Esophagus squamous epithelium (tissue), 5 donors: Measurements from ENCODE around the gene TBX2. TPM values are rescaled to one million over a fixed set of nuclear protein-coding genes. Genes with fewer than 3 reads are reported as not detected.

ENCODE experiments used
- DNase-seq: peaks from one replicate; lab custom pipeline; 2025; lab: John Stamatoyannopoulos, UW
- H3K27ac ChIP-seq, 4 donors: fragments of 200-600 bp; sonication (generic); one replicate each; pipeline ENCODE4 v1.5.1; 2016 to 2019; ENCODE audit warnings: mild to moderate bottlenecking in 1 of 4
- H3K27me3 ChIP-seq, 4 donors: fragments of 200-600 bp; sonication (generic); 1 replicate in 3 of 4; 2 replicates in 1 of 4; pipeline versions ENCODE4 v1.5.1 to v1.6.0; 2017 to 2021; ENCODE audit warnings: antibody characterized with exemption in 1 of 4
- H3K36me3 ChIP-seq, 3 donors: fragments of 200-600 bp; sonication (generic); one replicate each; pipeline ENCODE4 v1.5.1; 2016 to 2019
- H3K4me1 ChIP-seq, 3 donors: fragments of 200-600 bp; sonication (generic); one replicate each; pipeline ENCODE4 v1.5.1; 2017 to 2019
- H3K4me3 ChIP-seq, 4 donors: fragments of 200-600 bp; sonication (generic); 1 replicate in 3 of 4; 2 replicates in 1 of 4; pipeline ENCODE4 v1.5.1; 2016 to 2019; ENCODE audit warnings: mild to moderate bottlenecking in 2 of 4, moderate library complexity in 1 of 4
- H3K9me3 ChIP-seq, 3 donors: fragments of 200-600 bp; sonication (generic); one replicate each; pipeline ENCODE4 v1.5.1; 2016 to 2019
- POLR2A ChIP-seq, 4 donors: fragments of 450-650 bp; IDR thresholded peaks; one replicate each; pipeline ENCODE4 v1.6.1; 2017; ENCODE audit warnings: antibody characterized with exemption in 4 of 4, mild to moderate bottlenecking in 4 of 4, moderate library complexity in 3 of 4
- WGBS, 2 donors: methylation state at CpG; one replicate each; pipeline ENCODE4 v1.1.5; 2018; 5-methylcytosine and 5-hydroxymethylcytosine counted together
- intact Hi-C: fragments of 100-400 bp; cut with DNase I; formaldehyde crosslinking; loops from one replicate; pipeline ENCODE4 v1.15.0; 2022
- total RNA-seq, 4 donors: library from RNA; depleted of rRNA; stranded (reverse); fragments of >200 nt; gene quantifications; one replicate each; pipeline ENCODE4 v1.1.0, GENCODE V29; 2016
- TF ChIP-seq, protein P1 (sequence below), 6 experiments: fragments of 450-650 bp in 4 of 6; fragments of 200-600 bp in 2 of 6; sonication (generic) in 2 of 6; IDR thresholded peaks; one replicate each; pipeline ENCODE4 v1.5.1; 2016 to 2019; ENCODE audit warnings: antibody characterized with exemption in 6 of 6, mild to moderate bottlenecking in 4 of 6, moderate library complexity in 4 of 6
- donor health status: DM: yes; HTN: yes; CAD: no.

TBX2 gene
- total RNA-seq, 4 donors from 2014 or later, result 2.2 to 13.4 (median 4.2) TPM

GRCh38 chr17:61406971-61407911, 7.6 kb downstream of the TBX2 start:
- DNase-seq, result no peak
- no peak for TF ChIP-seq POLR2A (IDR thresholded peaks at IDR 0.05)
- TF ChIP-seq, protein P1, sequence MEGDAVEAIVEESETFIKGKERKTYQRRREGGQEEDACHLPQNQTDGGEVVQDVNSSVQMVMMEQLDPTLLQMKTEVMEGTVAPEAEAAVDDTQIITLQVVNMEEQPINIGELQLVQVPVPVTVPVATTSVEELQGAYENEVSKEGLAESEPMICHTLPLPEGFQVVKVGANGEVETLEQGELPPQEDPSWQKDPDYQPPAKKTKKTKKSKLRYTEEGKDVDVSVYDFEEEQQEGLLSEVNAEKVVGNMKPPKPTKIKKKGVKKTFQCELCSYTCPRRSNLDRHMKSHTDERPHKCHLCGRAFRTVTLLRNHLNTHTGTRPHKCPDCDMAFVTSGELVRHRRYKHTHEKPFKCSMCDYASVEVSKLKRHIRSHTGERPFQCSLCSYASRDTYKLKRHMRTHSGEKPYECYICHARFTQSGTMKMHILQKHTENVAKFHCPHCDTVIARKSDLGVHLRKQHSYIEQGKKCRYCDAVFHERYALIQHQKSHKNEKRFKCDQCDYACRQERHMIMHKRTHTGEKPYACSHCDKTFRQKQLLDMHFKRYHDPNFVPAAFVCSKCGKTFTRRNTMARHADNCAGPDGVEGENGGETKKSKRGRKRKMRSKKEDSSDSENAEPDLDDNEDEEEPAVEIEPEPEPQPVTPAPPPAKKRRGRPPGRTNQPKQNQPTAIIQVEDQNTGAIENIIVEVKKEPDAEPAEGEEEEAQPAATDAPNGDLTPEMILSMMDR (IDR thresholded peaks at IDR 0.05), result no peak
- Histone ChIP-seq H3K4me3 (peak overlapping the region in 1 of 4 donors; percentile 75), H3K27ac (peak overlapping the region; percentile 82 to 91 (median 84)), H3K36me3 (peaks cover 0 to 14% (median 0%) of the 10 kb centered on the region in 3 donors), H3K27me3 (peaks cover 5 to 100% (median 22%) of the 10 kb centered on the region in 4 donors), H3K4me1 (peaks cover 40 to 96% (median 41%) of the 10 kb centered on the region in 3 donors), H3K9me3 (no peaks in the 10 kb centered on the region)
- intact Hi-C loops, result no loop called here
- 20 to 88% methylated on average over 2 to 4 of the region's 8 CpGs for WGBS, 2 donors

DNA sequence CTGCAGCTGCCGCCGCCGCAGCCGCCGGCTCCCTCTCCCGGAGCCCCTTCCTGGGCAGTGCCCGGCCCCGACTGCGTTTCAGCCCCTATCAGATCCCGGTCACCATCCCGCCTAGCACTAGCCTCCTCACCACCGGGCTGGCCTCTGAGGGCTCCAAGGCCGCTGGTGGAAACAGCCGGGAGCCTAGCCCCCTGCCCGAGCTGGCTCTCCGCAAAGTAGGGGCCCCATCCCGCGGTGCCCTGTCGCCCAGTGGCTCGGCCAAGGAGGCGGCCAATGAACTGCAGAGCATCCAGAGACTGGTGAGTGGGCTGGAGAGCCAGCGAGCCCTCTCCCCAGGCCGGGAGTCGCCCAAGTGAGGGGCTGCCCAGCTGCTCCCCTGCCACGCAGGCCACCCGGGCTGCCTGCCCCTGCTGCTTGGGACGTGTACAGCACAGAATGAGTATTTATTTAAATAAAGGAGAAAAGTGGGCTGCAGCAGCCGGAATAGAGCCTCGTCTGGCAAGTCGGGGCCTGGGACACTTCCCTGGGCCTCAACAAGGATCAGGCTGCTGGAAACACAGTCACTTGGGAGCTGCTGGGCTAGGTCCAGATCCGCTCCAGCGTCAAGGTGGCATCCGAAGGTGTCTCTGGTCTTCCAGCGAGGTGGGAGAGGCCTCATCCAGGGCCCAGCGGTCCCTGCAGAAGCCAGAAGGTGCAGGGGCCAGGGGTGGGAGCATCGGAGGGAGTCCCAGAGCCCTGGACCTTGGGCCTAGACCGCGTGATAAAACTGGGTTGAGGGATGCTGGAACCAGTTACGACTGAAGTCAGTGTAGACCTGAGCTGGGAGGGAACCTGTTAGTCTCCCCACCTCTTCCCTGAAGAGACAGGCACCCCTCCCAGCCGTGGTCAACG, 8.8 kb downstream of the TBX2 start:
- 52 to 65% methylated on average over 8 to 15 of the region's 41 CpGs for WGBS, 2 donors
- H3K4me3 ChIP-seq, result peak overlapping the region in 3 of 4 donors; percentile 69 to 75 (median 70)
- no peaks in the 10 kb centered on the region for H3K9me3 ChIP-seq
- H3K27me3 ChIP-seq, result peaks cover 4 to 100% (median 13%) of the 10 kb centered on the region in 4 donors
- DNase-seq, result no peak
- H3K27ac ChIP-seq, result peak overlapping the region; percentile 82 to 91 (median 84)
- intact Hi-C loops, result no loop called here
- H3K4me1 ChIP-seq, result peaks cover 37 to 97% (median 47%) of the 10 kb centered on the region in 3 donors
- TF ChIP-seq POLR2A (IDR thresholded peaks at IDR 0.05), result no peak
- TF ChIP-seq, protein P1 (IDR thresholded peaks at IDR 0.05), result no peak
- peaks cover 0 to 14% (median 0%) of the 10 kb centered on the region in 3 donors for H3K36me3 ChIP-seq

DNA sequence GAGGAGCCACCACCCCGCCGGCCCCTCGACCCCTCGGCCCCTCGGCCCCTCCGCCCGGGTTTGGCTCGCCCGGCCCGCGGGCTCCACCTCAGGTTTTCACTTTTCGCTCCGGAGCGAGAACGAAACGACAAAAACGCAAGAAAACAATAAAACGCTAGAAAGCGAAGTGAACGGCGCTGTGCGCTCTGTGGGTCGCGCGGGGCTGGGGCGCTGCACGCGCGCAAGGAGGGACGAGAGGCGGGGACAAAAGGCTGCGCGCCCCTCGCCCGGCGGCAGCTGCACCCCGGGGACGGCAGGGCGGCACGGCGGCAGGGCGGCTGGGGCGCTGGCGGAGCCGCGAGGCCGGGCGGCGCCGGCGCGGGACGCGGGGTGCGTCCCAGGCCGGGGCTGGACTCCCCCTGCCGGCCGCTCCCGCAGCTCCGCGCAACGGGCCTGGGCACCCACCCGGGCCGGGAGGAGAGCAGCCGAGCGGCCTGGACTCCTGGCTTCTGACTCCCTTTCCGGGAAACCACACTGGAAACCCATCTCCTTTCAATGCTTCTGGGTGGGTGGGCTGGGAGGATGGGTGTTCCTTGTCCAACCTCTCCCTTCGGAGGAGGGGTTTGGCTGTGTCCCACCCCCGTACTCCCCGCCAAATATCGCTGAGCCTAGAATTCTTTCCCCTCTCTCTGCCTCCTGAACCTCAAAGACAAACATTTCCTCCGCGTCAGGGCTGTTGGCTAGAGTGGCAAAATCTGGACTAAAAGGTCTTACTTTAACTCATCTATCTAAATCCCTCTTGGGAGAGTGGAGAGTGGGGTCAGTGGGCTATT, 9.9 kb downstream of the TBX2 start:
- Histone ChIP-seq H3K4me1 (peaks cover 36 to 97% (median 38%) of the 10 kb centered on the region in 3 donors), H3K36me3 (peaks cover 0 to 13% (median 0%) of the 10 kb centered on the region in 3 donors), H3K4me3 (peak overlapping the region; percentile 37 to 75 (median 70)), H3K27me3 (peaks cover 0 to 100% (median 10%) of the 10 kb centered on the region in 4 donors), H3K27ac (peak overlapping the region; percentile 82 to 92 (median 90)), H3K9me3 (no peaks in the 10 kb centered on the region)
- TF ChIP-seq POLR2A (IDR thresholded peaks at IDR 0.05), result no peak
- TF ChIP-seq, protein P1 (IDR thresholded peaks at IDR 0.05), result peak in 5 of 6 experiments; percentile 32 to 63 (median 43)
- intact Hi-C loops, result loop anchor here (5.0 kb wide), 1 partner anchor 428 kb away; no protein-coding TSS in a partner anchor
- DNase-seq, result no peak
- 0 to 5% methylated on average over 18 to 19 of the region's 73 CpGs for WGBS, 2 donors

DNA sequence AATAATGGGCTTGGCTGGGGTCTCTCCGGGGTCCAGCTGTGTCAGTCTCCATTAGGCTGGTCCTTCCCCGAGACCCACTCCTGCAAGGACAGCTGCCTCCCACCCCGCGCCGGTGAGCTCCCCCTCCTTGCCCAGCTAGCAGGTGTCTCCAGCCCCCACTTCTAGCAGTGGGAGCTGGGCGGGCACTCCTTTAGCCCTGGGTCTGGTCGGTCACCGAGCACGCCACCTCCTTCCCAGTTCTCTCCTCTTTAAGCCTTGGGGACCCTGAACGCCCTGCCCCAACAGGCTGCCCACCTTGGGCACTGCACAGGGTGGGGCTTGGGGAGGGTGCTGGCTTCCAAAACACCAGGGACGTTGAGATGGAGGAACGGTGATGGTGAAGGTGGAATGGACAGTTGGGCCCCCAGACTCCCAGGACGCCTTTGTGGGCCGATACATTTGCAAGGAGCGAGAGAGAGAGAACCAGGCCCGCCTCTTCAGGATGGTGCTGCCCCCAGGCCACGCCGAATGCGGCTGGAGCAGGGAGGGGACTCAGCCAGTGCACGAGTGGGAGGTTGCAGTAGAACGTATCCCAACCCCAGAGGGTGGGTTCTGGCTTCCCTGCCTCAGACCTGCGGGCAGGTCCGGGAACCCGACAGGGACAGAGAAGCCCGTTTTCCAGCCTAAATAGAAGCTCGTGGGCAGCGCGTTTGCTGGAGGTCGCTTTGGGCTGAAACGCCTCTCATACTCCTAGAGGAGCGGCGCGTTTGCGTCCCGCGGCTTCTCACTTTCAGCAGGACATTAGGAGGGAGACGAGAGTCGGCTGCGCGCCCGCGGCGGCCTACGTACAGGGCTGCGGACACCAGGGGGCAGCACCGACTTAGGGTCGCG, 10.7 kb downstream of the TBX2 start:
- Histone ChIP-seq H3K4me1 (peaks cover 28 to 97% (median 32%) of the 10 kb centered on the region in 3 donors), H3K27ac (peak overlapping the region; percentile 82 to 92 (median 90)), H3K27me3 (peaks cover 0 to 98% (median 5%) of the 10 kb centered on the region in 4 donors), H3K36me3 (peaks cover 0 to 4% (median 0%) of the 10 kb centered on the region in 3 donors), H3K4me3 (peak overlapping the region; percentile 63 to 75 (median 70)), H3K9me3 (no peaks in the 10 kb centered on the region)
- TF ChIP-seq, protein P1 (IDR thresholded peaks at IDR 0.05), result peak; percentile 30 to 69 (median 49)
- no peak for TF ChIP-seq POLR2A (IDR thresholded peaks at IDR 0.05)
- 8 to 18% methylated on average over 7 to 8 of the region's 48 CpGs for WGBS, 2 donors
- intact Hi-C loops, result loop anchor here (5.0 kb wide), 1 partner anchor 427 kb away; no protein-coding TSS in a partner anchor
- no peak for DNase-seq
